GM21447 (cell line): Measurements from ENCODE around the gene CCDC71.

Experiments
- ATAC-seq: cut with Tn5 transposase; IDR thresholded peaks from one replicate; pipeline ENCODE4 v1.9.1; 2021; ENCODE audit not compliant: unreplicated experiment

Gene CCDC71

DNA sequence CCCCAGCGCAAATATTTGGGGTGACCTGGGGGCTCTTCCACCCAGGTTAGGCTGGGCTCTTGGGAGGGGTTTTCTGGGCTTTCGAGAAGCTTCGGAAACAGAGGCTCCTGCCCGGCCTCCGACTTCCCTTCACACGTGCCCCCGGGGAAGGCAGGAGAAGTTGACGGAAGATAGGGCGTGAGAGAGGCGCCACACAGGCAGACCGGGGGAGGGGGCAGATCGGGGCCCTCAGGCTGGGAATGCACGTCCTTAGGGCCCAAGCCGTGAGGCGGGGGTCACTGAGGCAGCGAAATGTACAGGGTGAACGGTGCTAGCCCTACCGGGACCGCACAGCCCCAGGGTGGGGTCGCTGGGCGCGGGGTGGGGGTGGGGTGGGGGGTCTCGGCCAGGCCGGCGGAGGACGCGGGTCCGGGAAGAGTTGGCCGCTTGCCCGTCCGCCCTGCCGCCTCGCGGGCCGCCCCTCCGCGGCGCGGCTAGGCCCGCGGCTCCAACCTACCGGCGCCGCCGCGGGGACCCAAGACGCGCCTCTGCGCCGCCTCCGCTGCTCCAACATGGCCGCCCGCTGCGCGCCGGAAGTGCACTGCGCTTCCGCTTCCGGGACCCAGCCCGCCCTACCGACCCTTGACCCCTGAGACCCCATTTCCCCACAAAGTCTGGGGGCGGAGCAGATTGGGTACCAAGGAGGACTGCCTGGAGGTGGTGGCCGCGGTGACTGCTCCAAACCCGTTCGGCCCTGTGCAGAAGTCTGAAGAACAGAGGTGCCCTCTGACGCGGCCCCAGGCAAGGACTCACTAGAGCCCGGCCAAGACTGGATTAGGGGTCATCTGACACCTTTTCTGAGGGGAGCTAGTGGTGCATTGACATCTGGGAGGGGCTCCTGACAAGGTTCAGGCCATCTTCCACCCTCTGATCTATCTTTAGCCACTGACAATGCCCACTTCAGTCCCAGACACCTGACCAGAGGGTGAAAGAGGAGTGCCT lies at the start of gene CCDC71:
Gene CCDC71 (minus strand): TSS at position 561 of the 981 bp plus-strand sequence. CDS start 2,123 bp downstream, outside the sequence.
- ATAC-seq: peak; percentile 68

DNA sequence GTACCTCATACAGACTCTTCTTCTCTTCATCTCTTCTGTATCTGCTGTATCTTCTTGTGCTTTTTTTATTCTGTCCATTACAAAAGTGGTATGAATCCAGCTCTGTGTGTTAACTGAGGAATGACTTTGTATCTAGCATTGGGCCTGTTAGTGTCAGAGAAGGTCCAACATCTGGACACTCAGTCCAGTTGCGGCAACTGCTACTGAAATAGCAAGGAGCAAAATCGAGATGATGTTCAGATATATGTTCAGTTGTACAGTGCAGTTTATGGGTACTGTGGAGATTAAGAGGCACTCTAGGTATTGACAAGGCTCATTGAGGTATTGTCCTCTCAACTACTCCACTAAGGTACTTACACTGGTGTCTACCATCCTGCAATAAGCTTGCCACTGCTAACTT lies 47.9 kb upstream of the CCDC71 start:
- no peak for ATAC-seq

DNA sequence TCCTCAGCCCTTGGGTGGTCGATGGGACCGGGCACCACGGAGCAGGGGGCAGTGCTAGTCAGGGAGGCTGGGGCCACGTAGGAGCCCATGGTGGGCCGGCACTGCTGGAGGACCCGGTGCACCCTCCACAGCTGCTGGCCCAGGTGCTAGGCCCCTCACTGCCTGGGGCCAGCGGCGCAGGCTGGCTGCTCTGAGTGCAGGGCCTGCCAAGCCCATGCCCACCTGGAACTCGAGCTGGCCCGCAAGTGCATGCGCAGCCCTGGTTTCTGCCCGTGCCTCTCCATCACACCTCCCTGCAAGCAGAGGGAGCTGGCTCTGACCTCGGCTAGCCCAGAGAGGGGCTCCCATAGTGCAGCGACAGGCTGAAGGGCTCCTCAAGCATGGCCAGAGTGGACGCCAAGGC lies 47.4 kb upstream of the CCDC71 start:
- no peak for ATAC-seq

DNA sequence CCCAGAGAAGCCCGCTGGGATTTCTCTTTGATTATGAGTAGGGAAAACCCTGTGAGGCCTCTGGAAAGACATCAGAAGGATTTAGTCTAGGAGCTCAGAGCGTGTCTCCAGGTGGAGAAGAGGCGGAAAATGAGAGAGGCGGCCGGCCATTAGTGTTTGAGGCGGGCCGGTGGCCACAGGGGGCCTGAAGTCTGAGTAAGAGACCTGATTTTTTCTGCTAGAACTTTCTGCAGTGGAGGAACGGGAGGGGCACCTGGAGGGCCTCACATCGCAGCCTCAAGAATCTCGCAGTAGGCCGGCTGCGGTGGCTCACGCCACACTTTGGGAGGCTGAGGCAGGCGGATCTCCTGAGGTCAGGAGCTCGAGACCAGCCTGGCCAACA lies 33.8 kb upstream of the CCDC71 start:
- ATAC-seq: no peak

DNA sequence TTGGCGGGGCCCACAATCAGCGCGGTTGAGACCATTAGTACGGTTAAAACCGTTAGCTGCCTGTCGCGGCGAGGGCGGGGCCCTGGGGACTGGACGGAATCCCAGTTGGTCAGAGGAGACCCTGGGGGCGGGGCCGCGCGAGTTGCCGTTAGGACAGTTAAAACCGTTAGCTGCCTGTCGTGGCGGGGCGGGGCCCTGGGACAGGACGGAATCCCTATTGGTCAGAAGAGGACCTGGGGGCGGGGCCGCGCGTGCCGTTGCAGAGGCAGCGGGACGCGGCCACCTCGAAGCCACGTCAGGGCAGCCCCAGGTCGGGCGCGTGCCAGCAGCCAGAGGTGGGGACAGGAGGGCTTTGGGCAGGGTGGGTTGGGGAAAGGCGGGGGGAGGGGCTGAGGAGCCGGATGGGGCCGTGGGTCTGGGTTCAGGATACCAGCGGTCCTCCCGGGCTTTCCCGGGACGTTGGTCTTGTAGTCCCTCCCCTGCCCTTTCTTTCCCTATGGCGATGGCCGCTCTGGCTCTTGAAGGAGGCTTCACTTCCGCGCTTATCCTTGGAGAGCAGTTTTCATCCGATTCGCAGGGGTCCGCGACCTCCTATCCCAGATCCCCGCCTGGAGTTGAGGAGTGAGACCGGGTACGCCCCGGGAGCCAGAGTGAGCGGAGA lies 33.2 kb upstream of the CCDC71 start:
- ATAC-seq: no peak

DNA sequence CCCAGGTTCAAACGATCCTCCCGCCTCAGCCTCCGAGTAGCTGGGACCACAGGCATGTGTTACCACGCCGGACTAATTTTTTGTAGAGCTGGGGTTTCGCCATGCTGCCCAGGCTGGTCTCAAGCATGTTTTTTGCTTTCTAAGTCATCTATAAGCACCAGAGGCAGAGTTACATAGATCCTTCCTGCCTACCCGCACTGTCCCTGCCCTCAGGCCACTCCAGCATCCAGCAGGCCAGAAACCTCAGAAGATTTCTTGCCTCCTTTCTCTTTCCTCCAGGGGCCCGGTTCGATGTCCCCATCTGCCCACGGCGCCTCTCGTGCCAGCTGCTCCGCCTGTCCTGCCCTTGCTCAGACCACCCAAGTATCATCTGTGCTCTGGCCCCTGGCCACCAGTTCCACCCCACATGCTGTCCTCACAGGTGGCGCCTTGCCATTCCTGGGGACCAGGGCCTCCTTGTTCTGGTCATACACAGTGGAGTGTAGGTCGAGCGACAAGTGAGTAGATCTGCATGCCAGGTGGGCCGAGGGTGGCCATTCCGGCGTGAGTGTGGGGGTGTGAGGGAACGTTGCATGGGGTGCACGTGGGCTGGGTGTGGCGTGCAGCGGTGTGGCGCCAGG lies 32.6 kb upstream of the CCDC71 start:
- no peak for ATAC-seq

DNA sequence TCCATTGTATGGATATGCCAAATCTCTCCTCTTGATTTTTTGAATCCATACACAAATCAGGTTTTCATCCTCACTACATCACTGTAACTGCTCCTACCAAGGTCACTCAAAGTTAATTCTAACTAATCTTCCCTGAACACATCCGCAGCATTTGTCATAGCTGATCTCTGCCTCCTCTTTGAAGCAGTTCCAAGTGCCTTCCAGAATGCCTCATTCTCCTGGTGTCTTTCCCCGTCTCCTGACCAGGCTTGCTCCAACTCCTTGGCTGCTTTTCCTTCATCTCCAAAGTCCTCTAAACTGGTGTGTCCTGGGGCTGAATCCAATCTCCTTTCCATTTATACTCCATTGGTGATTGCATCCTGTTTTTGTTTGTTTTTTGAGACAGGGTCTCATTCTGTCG lies 32.0 kb upstream of the CCDC71 start:
- ATAC-seq: no peak

DNA sequence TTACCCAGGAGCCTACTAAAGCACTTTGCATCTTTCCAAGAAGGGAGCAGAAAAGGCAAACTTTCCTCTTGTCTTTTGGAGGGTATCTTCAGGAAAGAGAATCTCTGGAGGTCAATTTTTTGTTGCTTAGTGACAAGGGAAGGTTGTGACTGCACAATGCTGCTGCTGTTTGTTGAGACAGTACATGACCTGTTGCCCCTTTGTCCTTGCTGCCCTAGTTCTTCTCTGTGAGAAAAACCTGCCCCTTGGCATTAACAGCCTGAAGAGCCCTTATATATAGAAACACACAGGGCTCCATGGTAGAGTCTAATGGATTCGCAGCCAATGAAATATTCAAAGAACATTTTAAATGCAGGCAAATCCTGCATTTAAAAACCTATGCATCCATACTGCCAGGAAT lies 25.6 kb upstream of the CCDC71 start:
- no peak for ATAC-seq

DNA sequence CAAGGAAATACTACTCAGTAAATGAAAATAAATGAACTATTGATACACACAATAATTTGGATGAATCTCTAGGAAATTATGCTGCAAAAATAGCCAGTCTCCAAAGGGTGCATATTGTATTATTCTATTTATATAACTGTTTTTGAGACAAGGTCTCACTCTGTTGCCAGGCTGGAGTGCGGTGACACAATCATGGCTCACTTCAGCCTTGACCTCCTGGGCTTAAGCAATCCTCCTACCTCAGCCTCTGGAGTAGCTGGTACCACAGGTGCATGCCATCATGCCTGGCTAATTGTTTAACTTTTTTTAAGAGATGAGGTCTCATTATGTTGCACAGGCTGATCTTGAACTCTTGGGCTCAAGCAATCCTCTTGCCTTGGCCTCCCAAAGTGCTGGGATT lies 17.7 kb upstream of the CCDC71 start:
- no peak for ATAC-seq

DNA sequence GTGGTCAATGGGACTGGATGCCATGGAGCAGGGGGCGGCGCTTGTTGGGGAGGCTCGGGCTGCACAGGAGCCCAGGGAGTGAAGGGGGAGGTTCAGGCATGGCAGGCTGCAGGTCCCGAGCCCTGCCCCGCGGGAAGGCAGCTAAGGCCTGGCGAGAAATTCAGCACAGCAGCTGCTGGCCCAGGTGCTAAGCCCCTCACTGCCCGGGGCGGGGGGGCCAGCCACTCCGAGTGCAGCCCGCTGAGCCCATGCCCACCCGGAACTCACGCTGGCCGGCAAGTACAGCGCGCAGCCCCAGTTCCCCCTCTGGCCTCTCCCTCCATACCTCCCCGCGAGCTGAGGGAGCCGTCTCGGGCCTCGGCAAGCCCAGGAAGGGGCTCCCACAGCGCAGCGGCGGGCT lies 16.6 kb upstream of the CCDC71 start:
- ATAC-seq: no peak

DNA sequence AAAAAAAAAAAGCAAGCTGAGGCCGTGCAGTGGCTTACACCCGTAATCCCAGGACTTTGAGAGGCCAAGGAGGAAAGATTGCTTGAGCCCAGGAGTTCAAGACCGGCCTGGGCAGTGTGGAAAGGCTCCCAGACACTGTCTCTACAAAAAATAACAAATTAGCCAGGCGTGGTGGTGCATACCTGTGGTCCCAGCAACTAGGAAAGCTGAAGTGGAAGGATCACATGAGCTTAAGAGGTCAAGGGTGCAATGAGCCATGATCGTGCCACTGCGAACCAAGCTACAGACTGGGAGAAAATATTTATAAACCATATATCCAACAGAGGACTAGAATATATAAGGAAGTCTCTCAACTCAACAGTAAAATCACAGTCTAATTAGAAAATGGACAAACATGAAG lies 15.2 kb upstream of the CCDC71 start:
- ATAC-seq: no peak

DNA sequence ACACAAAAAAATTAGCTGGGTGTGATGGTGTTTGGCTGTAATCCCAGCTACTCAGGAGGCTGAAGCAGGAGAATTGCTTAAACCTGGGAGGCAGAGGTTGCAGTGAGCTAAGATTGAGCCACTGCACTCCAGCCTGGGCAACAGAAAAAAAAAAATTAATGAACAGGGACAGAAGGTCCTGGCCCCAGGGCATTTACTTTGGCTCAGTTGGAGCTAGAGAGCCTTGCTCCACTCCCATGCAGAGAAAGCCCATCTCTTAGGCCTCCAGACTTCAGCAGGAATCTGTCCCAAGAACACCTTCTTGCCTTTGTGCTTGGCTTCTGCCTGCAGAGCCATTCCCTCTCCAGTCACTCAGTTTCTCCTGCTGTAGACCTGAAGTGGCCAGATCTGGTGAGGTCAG lies 14.0 kb upstream of the CCDC71 start:
- no peak for ATAC-seq

DNA sequence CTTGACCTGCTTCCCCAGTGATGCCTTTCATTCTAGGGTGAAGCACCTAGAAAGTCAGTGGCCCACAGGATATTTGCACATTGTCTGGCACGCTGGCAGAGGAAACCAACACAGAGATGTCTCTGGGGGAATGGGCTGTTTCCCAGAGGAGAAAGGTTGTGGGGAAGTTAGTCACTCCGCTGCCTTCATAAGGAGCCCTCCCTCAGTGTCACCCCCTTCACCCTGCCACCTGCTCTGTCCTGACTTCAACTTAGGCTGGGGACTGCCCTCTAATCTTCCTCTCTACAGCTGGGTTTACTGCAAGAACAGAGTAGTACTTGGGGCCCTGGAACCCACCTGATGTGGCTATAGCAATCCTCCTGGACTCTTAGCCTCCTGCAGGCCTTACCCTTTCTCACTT lies 10.9 kb upstream of the CCDC71 start:
- ATAC-seq: no peak

DNA sequence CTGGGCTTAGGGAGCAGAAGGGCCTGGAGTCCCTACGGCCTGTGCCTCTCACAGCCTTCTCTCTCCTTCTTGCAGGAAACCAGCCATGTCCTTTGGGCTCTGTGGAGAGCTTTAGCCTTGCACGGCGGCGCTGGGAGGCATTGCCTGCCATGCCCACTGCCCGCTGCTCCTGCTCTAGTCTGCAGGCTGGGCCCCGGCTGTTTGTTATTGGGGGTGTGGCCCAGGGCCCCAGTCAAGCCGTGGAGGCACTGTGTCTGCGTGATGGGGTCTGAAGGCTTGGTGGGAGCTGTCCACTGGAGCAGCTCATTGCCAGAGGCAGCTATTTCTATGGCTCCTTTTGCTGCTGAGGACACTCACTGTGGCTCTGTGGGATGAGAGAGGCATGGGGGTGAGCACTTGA lies 9.4 kb upstream of the CCDC71 start:
- no peak for ATAC-seq

DNA sequence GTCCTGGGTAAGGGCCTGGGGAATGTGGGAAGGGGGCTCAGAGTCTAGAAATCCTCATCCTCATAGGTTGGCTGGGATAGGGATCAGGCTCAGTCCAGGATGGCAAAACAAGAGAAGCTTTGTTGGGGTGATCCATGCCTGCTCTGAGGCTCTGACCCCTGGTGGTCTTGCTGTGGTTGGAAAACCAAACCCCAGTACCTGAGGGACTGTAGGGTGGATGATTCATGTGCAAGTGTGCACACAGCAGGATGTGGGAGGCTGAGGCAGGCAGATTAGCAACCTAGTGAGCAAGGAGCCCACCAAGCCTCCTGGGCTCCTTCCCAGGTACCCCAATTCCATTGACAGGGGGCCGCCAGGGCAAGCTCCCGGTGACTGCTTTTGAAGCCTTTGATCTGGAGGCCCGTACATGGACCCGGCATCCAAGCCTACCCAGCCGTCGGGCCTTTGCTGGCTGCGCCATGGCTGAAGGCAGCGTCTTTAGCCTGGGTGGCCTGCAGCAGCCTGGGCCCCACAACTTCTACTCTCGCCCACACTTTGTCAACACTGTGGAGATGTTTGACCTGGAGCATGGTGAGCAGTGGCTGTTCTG lies 8.4 kb upstream of the CCDC71 start:
- ATAC-seq: no peak

DNA sequence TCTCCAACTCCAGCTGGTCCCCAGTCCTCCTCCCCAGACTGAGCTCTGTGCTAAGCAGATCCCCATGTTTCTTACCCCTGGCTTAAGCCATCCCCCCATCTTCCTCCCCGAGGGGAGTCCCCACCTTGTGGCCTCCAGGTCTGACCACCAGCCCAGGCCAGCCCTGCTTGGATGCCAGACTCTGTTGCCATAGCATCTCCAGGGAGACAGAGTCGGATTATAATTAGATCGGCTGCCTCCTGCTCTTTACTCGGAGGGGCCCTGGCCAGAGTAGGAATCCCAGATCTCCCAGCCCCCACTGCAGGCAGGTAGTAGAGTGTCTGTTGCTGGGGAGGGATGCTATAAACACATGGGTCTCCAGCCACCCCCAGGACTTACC lies 7.7 kb upstream of the CCDC71 start:
- no peak for ATAC-seq

DNA sequence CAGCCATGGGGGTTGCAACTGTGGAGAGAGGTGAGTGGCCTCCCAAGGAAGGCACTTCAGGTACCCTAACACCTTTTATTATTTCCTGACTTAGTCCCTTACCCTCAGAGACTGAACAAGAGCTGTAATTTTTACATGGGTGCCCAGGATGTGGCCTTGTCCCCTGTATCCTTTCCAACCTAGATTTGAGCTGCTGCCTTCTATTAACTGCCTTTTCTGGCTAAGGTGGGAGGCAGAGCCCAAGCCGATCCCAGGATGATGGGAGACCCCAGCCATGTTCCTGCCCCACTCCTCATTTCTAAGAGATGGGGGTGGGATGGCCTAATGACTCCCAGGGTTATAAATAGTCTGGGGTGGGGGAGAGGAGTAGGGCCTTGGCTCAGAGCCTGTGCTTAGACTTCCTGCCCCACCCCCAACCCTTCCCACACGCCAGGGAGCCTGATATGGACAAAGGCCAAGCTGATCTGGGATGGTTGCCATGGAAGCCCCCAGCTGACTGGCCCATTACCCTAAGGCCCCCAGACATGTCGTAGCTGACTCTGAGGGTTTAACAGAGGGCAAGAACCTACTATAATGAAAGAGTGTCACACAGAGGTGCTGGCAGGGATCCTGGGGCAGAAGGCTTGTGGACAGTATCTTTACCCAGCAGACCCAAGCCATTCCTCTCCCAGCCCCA lies 7.1 kb upstream of the CCDC71 start:
- no peak for ATAC-seq

DNA sequence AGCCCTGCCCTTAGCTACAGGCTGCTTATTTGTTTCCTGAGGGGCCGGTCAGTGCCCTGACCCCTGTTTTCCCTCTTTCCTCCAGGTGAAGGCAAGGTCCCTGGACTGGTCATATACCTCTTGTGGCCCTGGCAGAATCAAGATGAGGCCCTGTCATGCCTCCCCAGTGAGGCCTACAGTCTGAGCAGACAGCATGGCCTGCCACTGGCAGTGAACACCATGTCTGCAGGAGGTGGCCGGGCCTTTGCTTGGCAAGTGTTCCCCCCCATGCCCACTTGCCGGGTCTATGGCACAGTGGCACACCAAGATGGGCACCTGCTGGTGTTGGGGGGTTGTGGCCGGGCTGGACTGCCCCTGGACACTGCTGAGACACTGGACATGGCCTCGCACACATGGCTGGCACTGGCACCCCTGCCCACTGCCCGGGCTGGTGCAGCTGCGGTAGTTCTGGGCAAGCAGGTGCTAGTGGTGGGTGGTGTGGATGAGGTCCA lies 6.5 kb upstream of the CCDC71 start:
- ATAC-seq: no peak

DNA sequence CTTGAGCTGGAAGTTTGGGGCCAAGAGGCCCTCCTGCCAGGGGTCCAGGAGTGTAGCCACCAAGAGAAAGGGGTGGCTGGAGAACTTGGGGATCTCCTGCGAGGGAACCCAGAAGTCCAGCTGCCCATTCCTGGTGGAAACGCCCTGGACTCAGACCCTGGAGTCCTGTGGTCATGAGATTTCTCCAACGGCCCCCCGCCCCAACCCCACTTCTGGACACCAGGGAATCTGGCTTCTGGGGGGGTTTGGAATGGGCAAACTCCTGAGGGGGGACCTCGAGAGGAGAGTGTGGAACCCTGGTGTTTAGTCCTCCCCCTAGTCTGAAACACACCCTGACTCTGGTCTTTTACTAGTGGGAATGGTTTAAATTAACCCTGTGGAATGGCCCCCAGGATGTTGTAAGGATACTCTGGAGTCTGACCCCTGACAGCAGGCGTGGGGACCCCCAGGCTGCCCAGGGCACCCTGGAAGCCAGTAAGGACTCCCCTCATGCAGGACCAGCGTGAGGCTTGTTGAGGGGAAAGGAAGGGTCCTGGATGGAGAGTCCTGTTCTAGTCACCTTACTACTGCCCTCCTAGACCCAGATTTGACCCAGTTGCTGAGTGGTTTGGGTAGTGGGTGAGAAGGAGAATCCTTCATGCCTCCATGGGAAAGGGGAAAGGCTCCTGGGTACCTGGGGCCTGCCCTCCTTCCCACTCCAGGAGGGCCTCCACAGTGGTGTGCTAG lies 5.8 kb upstream of the CCDC71 start:
- no peak for ATAC-seq

DNA sequence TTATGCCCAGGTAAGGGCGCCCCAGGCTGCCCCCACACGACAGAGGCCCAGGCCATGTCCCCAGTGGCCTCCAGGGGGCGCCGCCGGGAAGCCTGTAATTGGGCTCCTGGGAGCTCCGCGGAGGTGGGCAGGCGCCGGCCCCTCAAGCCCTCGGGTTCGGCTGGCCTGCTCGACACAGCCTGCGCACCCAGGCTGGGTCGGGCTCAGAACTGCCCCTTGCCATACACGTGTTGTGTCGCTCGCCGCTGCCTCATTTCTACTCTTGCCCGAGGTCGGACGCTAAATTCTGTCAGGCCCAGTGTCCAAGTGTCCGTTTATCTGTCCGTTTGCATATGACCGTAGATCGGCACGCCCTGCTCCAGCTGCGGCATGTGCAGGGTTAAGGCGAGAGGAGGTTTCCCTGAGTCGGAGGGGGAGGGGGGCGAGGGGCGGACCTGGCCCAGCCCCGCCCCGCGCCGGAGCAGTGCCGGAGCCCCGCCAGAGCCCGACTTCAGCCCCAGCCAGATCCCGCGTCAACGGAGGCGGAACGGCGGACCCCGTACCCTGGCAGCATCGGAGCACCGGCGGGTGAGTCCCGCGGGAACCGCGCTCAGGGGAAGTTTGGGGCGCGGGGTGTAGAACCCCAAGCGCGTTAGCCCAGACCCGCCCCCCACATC lies 5.1 kb upstream of the CCDC71 start, which contains the start of gene KLHDC8B:
Gene KLHDC8B (plus strand): TSS at position 480 of the 656 bp plus-strand sequence. CDS start 1,172 bp downstream, outside the sequence.
- no peak for ATAC-seq
